ENCODE measurements around the gene PPP1R9B. TPM values are rescaled to one million over a fixed set of nuclear protein-coding genes. Genes with fewer than 3 reads are reported as not detected.

The PPP1R9B gene
- total RNA-seq, 1 experiment from 2014 or later: 34.7 TPM

DNA sequence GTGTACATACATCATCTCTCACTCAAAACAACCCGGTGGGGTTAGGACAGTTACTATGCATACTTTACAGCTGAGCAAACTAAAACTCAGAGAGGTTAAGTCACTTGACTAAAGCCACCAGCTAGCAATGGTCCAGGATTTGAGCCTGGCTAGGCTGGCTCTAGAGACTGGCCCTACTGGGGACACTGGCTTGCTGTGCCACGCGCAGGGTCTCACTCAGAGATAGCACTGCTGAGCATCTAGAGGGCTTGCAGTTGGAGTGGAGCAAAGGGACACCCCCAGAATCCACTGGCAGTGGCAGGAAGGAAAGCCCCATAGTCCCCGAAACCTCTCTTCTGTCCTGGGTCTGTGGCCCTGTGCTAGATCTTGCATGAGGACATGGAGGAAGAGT, 31.7 kb downstream of the PPP1R9B start:
- no peak for DNase-seq (ENCODE audit: low read depth)
- in situ Hi-C loops (cut with HindIII; ENCODE audit: low pct_unique_long_range_greater_than_20kb, low sequenced_read_pairs): no loop called here

DNA sequence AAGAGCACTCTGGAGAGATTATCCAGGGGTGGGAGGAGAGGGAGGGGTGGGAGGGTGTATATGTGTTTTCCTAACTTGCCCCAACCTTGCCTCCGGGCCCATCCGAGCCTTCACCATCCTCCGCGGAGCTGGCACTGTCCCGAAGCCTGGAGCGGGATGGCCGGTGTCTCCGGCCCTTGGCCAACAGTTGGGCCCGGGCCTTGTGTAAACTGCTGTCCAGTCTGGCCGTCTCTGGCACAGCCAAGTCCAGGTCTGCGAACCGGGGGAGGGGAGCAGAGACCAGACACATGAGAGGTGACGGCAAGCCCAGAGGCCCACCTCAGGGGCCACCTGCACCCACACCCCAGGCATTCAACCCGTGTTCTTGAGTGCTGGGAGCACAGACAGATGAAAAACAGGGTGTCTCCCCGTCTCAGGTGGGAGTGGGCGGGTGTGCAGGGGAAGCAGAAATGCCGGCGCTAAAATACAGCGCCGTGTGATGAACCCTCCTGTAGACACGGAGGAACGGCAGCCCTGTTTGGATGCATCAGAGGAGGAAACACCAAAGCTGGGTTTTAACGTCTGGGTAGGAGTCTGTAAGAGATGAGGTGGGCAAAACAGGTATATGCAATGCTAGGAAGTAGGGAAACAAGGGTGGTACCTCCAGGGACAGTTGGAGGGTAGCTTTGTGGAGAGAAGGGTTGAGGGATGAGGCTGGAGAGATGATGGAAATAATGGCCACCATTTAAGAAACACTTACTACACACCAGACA, 32.2 kb downstream of the PPP1R9B start:
- no peak for DNase-seq (ENCODE audit: low read depth)
- in situ Hi-C loops (cut with HindIII; ENCODE audit: low pct_unique_long_range_greater_than_20kb, low sequenced_read_pairs): no loop called here

DNA sequence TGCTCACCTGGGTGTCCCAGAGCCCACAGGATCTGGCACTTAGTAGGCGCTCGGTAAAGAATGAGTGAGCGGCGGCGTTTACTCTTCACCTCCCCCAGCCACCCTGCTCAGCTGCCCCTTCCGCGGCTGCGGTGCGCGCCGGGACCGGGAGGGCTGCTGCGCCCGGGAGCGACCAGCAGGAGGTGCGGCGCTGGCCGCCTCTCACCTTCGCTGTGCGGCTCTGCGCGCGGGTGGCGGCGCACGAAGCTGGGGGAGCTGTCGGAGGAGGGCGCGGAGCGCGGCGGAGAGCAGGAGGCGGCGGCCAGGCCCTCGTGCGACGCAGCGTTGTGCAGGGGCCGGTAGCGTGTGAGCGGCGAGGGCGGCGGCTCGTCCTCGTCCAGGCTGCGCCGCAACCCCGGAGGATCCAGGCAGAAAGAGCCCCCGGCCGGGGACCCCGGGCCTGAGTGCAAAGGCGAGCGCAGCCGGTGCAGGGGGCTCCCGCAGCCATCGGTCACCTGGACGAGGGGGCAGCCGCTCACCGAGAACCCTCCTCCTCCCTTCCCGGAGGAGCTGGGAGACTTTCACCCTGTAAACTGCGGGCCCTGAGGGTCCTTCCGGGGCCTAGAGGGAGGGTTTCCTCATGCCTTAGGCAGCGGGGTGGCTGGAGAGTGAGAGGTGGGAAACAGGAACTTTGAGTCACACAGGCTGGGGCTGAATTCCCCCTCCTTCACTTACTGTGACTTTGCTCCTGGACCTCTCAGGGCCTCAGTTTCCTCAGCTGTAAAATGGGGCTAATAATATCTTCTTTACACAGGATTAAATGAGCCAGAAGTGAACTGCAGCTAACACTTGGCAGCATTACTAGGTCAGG, 33.0 kb downstream of the PPP1R9B start:
- in situ Hi-C loops (cut with HindIII; ENCODE audit: low pct_unique_long_range_greater_than_20kb, low sequenced_read_pairs): no loop called here
- no peak for DNase-seq (ENCODE audit: low read depth)

DNA sequence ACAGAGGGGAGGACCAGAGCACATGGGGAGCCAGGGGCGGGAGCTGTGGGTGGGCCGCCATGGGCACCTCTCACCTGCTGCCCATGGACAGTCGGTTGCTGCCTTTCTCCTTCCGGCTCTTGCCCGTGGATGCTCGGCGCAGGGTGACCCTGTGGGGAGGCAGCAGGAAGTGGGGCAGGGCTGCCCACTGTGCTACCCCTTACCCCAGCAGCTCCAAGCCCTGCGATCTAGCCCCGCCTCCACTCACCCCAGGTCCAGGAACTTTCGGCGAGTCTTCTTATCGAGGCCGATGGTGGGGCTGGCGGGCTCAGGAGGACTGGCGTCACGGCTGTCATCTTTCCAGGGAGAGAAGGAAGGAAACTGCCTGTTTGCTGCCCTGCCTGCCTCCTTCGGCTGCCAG, 34.7 kb downstream of the PPP1R9B start:
- in situ Hi-C loops (cut with HindIII; ENCODE audit: low pct_unique_long_range_greater_than_20kb, low sequenced_read_pairs): no loop called here
- DNase-seq (ENCODE audit: low read depth): no peak

DNA sequence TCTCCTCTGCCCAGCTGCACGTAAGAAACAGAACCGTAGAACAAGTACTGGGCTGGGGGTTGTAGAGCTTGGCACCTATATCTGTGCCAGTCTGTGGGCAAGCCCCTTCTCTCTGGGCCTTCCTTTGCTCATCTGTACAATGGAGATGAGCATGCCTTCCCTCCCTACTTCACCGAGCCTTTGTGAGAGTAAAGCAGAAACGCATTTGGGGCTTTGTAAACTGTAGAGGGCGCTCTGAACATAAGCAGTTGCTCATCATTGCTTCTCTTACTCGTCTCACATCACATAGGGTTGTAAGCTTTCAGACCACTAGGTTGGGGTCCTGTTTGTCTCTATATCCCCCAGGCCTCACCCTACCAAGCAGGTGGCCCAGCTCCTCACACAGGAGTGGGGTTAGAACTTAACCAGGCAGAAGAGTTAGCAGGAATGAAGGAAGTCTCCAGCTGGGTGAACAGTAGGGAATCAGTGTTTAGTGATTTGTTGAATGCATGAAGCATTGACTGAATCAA, 35.6 kb downstream of the PPP1R9B start:
- DNase-seq (ENCODE audit: low read depth): peak; percentile 51
- in situ Hi-C loops (cut with HindIII; ENCODE audit: low pct_unique_long_range_greater_than_20kb, low sequenced_read_pairs): no loop called here

DNA sequence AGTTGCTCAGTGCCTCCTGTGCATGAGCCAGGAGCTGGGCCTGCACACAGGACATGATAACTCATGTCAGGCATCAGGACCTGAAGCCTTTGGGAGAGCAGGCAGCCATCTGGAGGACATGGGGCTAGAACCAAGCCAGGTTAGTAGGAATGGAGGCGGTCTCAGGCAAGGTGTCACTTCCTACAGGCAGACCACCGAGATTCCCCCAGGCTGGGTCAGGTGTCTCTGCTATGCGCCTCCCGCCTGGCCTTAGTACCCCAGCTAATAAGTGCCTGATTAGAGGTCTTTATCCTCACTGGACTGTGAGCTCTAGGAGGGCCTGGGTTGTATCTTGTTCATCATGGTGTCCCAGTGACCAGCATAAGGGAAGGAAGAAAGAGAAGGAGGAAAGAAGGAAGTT, 36.1 kb downstream of the PPP1R9B start:
- no peak for DNase-seq (ENCODE audit: low read depth)
- in situ Hi-C loops (cut with HindIII; ENCODE audit: low pct_unique_long_range_greater_than_20kb, low sequenced_read_pairs): no loop called here

DNA sequence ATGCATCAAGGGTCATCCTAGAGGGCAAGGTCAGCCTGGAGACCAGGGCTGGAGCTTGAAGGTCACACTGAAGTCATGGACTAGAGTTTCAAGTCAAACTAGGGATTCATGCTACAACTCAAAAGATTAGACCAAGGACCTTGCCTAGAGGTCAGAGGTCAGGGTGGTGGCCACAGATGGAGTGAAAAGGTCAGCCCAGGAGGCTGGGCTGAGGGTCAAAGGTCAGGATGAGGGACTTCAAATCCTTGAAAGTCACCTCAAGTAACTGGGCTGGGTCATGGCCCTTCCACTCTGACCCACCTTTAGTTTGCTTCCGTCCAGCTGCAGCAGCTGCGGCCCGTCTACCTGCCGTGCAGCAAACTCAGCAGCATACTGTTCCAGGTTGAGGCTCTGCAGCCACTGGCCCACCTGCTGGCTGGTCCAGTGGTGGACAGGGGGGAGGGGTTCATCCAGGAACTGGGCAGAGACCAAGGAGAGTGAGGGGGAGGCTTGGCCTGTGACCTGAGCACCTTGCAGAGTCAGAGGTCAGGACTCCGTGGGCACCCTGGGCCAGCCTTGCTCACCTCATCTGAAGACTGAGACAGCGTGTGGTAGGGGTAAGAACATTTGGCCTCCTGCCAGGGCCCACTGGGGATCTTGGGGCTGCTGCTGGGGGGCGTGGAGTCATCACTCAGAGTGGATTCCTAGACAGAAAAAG, 36.7 kb downstream of the PPP1R9B start:
- in situ Hi-C loops (cut with HindIII; ENCODE audit: low pct_unique_long_range_greater_than_20kb, low sequenced_read_pairs): no loop called here
- no peak for DNase-seq (ENCODE audit: low read depth)

DNA sequence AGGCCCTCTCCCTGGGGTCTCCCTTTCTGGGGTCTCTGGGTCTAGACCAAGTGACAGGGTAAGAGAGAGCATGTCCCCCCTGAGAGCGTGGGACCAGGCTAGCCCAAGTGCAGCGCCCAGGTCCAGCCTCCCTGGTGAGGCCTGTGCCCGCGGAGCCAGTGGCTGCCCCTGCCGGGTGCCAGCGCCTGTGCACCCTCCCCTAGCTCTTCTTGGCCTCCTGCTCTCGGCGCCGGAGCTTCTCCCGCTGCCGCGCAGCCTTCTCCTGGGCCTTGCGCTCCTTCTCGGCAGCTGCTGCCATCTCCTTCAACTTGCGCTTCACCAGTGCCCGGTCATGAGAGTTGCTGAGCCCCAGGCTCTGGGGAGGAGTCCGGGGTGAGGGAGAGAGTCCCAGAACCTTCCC, 37.8 kb downstream of the PPP1R9B start:
- no peak for DNase-seq (ENCODE audit: low read depth)
- in situ Hi-C loops (cut with HindIII; ENCODE audit: low pct_unique_long_range_greater_than_20kb, low sequenced_read_pairs): no loop called here

DNA sequence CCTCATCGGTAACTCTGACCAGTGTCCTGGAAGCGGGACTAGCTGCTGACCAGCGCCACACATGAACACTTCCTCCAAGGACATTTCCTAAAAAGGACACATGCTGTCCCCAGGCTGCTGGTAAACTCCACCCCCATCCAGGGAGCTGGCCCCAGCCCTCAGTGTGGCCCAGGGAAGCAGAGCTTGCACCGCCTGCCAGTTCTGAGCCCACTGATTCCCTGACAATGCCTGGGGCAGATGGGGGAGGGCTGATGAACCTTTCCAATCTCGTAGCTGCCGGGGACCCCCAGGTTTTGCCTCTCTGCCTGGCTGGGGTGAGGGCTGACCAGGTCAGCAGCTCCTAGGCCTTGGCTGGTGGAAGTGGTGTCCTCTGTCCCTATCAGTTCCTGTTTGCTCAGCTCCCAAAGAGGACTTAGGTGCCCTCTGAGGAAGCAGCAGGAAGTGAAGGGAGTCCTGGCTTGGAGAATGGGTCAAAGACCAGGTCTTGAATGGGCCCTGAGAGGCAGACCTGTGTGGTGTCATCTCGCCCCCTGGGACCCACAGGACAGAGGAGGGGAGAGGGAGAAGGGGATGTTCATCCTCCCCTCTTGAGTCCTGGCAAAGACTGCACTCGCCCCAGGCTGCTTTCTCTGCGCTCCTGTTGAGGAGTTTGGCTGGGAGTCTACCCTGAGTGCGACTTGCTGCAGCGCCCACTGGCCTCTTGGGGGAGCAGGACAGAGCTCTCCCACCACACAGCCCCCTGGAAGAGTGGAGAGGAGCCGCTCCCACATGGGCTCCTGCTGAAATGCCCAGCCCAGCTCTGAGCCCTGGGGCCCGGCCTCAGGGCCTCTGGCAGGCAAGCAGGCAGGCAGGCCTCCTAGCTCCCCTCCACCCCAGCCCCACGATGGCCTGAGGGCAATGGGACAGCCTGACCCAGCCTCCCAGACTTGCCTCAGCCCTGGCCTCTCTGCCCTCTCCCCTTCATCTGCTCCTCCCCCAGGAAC, 38.5 kb downstream of the PPP1R9B start:
- in situ Hi-C loops (cut with HindIII; ENCODE audit: low pct_unique_long_range_greater_than_20kb, low sequenced_read_pairs): no loop called here
- DNase-seq (ENCODE audit: low read depth): no peak

DNA sequence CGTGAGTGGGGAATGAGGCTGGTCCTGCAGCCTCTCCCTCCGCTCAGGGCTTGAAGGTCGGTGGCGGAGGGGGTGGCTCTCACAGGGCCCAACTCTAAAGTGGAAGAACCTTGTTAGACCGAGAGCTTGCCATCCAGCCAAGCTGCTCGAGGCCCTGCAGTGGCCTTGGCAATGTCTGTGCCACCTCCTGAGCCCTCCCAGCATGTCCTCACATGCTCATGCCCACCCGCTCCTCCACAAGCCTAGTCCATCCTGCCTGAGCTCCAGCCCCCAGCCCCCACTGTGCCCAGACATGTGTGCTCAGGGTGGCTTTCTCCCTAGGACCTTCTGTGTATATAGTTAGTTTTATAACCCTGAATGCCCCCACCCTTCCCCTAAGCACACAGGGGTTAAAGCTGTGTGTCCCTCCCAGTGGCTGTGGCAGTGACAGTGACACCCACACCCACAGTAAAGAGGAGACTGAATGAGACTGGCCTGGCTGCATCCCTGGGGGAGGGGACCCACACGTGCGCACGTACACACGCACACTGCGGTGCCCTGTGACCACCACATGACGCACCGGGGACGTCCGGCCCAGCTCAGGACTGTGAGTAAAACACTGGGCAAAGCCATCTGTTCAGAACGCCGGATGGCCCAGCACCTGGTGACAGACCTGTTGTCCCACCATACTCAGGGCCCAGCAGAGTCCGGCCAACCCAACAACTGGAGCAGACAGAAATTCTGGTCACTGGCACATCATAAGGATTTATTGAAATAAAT, 39.7 kb downstream of the PPP1R9B start:
- in situ Hi-C loops (cut with HindIII; ENCODE audit: low pct_unique_long_range_greater_than_20kb, low sequenced_read_pairs): no loop called here
- no peak for DNase-seq (ENCODE audit: low read depth)

DNA sequence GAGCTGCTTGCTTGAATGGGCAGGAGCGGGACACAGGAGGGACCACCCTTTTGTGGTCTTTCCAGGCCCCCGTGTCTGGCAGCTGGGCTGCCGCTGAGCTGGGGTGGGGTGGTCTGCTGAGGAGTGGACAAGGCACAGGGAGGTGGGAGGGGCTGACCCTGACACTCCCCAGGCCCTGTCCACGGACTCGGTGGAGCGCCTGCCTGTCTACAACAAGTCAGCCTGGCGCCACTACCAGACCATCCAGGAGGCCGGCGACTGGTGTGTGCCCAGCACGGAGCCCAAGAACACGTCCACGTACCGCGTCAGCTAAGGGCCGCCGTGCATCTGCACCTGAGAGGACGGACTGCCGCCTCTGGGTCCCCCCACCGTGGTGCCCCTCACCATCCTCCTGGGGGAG, 40.7 kb downstream of the PPP1R9B start:
- in situ Hi-C loops (cut with HindIII; ENCODE audit: low pct_unique_long_range_greater_than_20kb, low sequenced_read_pairs): no loop called here
- no peak for DNase-seq (ENCODE audit: low read depth)

DNA sequence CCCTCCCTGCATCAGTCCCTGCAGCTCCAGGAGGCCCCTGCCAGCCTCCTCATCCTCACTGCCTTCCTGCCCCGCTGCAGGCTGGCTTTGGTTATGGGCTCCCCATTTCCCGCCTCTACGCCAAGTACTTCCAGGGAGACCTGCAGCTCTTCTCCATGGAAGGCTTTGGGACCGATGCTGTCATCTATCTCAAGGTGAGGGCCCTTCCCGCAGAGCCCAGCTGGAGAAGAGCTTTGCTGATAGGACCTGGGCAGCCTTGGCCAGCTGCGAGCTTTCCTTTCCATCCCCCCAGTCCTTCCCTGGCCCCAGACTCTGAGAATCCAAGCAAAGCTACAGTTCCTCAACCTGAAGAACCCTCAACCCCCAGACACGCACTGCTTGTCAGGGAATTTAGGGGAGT, 41.3 kb downstream of the PPP1R9B start:
- DNase-seq (ENCODE audit: low read depth): no peak
- in situ Hi-C loops (cut with HindIII; ENCODE audit: low pct_unique_long_range_greater_than_20kb, low sequenced_read_pairs): no loop called here

DNA sequence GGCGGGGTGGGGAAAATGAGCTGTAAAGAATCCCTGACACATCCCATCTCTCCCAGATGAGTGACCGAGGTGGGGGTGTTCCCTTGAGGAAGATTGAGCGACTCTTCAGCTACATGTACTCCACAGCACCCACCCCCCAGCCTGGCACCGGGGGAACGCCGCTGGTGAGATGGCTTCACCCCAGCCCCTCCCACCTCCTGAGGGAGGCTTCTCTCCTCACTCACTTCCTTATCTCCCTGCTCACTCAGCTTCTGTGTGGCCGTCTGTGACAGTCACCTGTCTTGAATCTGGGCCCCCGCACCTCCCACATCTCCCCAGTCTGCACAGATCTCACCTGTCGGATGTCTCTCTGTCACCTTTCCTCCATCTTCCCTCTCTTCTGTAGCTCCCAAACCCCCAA, 41.9 kb downstream of the PPP1R9B start:
- in situ Hi-C loops (cut with HindIII; ENCODE audit: low pct_unique_long_range_greater_than_20kb, low sequenced_read_pairs): no loop called here
- no peak for DNase-seq (ENCODE audit: low read depth)

DNA sequence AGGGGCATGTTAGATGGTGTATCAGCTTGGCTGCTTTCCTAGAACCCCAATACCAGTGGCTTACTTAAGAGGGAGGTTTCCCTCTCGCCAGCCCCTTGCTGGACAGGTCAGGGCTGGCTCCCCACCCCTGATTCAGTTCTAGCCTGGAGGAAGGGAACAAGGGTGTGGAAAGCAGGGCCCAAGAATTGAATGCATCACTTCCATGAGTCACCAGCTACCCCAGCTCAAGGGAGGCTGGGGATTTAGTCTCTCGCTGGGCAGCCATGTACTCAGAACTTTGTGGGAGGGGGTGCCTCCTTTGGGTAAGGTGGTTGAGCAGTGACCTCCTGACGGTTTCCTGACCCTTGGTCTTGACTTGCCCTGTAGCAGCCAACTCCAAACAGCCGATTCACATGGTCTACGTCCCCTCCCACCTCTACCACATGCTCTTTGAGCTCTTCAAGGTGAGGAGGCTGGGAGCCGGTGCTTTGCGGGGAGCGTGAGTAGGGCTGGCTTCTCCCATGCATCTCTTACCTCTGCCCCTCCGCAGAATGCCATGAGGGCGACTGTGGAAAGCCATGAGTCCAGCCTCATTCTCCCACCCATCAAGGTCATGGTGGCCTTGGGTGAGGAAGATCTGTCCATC, 42.6 kb downstream of the PPP1R9B start:
- DNase-seq (ENCODE audit: low read depth): no peak
- in situ Hi-C loops (cut with HindIII; ENCODE audit: low pct_unique_long_range_greater_than_20kb, low sequenced_read_pairs): no loop called here

DNA sequence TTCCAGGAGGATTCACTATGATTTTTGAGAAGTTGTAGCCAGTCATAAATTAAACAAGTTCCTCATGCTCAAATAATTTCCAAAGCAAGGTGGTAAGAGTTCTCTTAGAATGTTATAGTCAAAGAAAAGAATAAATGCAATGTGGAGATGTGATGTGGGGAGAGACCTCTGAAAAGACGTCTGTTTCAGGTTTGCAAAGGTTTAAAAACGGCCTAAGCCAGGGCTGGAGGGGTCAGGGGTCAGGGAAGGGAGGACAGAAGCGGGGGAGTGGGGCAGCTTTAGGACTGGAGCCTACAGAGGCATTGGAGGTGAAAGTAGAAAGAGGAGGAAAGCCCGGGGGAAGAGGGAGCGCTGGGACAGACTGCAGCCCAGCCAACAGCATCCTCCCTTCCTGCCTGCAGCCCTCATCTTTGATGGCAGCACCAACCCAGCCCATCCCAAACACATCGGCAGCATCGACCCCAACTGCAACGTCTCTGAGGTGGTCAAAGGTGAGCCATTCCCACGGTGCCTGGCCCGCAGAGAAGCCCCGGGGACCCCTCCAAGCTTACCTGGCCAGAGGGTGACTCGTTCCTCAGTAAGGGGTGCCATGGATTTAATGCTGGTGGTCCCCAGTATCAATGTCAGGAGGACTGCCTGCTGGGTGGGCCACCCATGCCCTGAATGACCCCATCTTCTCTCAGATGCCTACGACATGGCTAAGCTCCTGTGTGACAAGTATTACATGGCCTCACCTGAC, 43.9 kb downstream of the PPP1R9B start:
- no peak for DNase-seq (ENCODE audit: low read depth)
- in situ Hi-C loops (cut with HindIII; ENCODE audit: low pct_unique_long_range_greater_than_20kb, low sequenced_read_pairs): no loop called here

DNA sequence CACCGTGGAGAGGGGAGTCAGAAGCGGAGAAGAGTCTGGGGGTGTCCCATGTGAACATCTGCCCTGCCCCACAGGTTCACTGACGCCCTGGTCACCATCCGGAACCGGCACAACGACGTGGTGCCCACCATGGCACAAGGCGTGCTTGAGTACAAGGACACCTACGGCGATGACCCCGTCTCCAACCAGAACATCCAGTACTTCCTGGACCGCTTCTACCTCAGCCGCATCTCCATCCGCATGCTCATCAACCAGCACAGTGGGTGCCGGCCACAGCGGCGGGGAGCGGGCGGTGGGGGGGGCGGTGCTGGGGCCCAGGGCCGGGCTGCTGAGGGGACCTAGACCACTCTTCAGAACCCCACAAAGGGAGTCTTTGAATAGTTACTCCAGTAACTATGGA, 44.7 kb downstream of the PPP1R9B start:
- no peak for DNase-seq (ENCODE audit: low read depth)
- in situ Hi-C loops (cut with HindIII; ENCODE audit: low pct_unique_long_range_greater_than_20kb, low sequenced_read_pairs): no loop called here
